HG03280 (cell line): Measurements from ENCODE around the gene ZBBX.

Experiments used
- ATAC-seq: cut with Tn5 transposase; IDR thresholded peaks from one replicate; pipeline ENCODE4 v1.9.1; 2021; ENCODE audit warnings: mild to moderate bottlenecking, moderate library complexity; ENCODE audit not compliant: unreplicated experiment

The ZBBX gene

GRCh38 chr3:167318996-167319615 lies 61.0 kb downstream of the ZBBX start:
- ATAC-seq = no peak

- ATAC-seq = no peak
Measured at GRCh38 chr3:167318306-167318705, 61.8 kb downstream of the ZBBX start.

GRCh38 chr3:167306319-167306718 lies 73.8 kb downstream of the ZBBX start:
- ATAC-seq = no peak

- ATAC-seq = no peak
Measured at GRCh38 chr3:167305340-167305890, 74.7 kb downstream of the ZBBX start.

DNA sequence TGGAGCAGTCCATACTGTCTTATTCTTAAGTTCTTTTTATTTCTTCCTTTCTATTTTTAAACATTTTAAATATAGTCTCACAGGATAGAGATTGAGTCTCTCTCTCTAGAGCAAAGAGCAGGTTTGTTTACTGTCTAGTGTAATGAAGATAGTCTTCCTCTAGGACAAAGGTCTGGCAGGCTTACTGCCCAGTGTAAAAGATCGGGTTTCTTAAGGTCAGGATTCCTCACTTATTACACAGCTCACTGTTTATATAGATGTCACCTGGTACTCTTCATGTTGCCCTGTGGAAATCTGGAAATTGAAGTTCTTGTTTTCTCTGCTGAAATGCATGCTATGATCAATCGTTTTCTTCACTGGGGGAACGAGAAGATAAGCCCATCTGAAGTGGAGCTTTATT lies 76.0 kb downstream of the ZBBX start:
- no peak for ATAC-seq

GRCh38 chr3:167302678-167303077 lies 77.4 kb downstream of the ZBBX start:
- ATAC-seq = no peak

DNA sequence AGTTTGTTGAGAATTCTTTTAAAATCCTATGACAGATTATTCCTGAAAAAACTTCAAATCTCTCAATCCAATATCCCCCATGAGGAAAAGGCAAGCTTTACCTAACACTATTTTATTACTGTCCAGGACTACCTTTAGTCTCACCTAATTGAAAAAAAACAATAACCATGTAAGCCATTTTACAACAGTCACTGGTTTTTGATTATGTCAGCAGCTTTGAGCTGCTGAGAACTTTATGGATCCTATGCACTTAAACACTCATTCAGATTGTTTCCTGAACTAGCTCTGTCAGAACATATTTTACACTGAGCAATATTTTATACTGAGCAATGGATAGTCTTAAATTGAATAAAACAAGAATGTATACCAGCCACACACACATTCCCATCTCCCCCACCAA lies 79.9 kb downstream of the ZBBX start:
- no peak for ATAC-seq

DNA sequence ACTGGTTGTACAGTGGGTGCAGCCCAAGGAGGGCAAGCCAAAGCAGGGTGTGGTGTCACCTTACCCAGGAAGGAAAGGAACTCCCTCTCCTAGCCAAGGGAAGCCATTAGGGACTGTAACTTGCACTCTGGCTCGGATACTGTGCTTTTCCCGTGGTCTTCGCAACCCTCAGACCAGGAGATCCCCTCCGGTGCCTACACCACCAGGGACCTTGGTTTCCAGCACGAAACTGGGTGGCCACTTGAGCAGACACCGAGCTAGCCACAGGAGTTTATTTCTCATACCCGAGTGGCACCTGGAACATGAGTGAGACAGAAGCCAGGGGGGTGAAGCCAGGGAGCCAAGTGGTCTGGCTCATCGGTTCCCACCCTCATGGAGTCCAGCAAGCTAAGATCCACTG lies 90.7 kb downstream of the ZBBX start:
- no peak for ATAC-seq

DNA sequence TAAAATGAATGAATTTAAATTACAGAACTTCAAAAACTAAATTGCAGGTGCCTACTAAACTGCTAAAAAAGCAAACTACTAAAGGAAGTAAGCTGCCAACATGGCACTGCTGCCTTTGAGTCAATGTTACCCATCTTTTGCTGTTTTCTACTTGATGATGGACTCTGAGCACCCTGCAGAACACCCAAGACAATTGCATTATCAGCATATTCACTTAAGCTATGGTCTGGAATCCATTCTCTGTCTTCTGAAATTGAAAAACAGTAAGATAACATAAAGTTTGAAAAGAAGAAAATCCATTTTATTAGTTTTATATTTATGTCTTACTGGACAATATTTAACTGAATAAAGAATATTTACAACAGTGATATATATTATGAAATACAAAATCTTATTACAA lies 91.4 kb downstream of the ZBBX start:
- no peak for ATAC-seq

DNA sequence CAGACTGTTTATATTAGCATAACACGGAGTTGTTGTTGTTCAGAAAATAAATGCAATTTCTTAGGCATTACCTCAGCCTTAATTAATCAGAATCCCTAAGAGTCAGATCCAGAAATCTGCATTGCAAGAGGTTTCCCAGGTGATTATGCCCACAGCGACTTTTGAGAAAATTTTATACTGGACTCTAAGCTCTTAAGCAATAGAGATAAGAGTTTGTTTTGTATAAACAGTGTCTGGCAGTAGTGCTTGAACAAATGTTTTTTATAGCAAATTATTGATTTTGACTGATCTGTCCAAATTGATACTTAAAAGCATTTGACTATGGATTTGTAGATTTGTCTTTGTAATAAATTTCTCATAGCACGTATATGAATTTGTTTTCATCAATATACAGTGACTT lies 92.8 kb downstream of the ZBBX start:
- ATAC-seq = no peak

DNA sequence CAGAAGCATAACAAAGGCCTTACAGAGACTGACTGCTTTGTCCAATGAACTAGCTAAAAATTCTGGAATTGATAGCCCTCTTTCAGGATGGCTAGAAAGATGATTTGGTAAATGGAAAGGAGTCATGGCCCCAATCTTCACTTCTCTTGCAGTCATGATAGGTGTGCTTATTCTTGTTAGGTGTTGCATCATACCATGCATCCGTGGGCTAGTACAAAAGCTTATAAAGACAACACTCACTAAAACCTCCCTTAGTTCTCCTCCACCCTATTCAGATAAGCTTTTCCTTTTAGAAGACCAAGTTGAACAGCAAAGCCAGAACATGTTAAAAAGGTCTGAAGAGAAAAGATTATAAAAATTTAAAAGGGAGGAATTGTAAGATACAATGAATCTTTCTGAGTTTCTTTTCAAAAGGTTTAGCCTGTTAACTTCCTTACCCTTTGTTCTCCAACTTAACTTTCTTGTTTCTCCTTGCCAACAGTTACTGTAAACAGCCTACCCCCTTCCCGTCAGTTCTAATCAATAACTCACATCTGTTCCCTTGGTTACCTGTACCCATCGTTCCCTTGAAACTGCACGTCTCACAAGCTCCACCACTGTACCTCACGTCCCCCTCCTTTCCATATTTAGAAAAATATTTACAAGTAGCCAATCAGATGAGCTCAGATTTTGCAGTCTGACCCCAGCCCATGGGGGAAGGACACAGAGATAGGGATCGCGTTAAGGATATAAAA lies 105.8 kb downstream of the ZBBX start:
- no peak for ATAC-seq

DNA sequence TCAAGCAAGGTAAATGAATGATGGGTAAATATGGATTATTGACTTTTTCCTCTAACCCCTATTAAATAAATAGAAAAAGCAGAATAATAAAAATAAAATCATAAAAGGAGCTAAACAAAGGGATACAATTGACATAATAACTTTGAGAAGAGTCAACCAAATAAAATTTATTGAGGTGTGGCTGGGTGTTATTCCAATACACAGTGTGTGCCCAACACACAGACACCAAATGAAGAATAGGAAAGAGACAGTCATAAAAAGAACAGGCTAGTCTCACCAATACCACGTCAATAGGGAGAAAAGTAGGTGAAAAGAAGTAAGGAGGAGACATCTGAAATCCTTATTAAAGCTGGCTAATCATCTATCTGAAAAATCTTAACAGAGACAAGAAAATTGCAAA lies 127.1 kb downstream of the ZBBX start:
- ATAC-seq = no peak

GRCh38 chr3:167251678-167252077 lies 128.4 kb downstream of the ZBBX start:
- ATAC-seq = no peak

- no peak for ATAC-seq
Measured at GRCh38 chr3:167246252-167246651, 133.8 kb downstream of the ZBBX start.

GRCh38 chr3:167241048-167241845 lies 138.8 kb downstream of the ZBBX start:
- ATAC-seq = no peak

DNA sequence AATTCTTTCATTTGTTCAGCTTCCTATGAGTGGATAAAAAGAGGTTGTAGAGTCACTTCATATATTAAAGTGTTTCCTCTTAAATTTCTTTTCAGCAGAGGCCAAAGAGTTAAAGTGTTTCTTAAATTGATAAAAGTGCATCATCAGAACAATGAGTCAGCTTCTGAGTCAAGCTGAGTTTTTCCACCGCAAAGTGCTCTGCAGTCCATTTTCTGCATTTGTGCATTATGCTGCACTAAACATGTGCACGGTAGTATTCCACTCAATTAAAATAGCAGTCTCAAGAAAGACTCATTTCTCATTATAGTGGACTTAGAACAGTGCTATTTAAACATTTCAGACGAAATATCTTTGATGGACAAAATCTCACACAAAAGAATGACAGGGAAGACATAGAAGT lies 152.0 kb downstream of the ZBBX start:
- ATAC-seq = no peak

DNA sequence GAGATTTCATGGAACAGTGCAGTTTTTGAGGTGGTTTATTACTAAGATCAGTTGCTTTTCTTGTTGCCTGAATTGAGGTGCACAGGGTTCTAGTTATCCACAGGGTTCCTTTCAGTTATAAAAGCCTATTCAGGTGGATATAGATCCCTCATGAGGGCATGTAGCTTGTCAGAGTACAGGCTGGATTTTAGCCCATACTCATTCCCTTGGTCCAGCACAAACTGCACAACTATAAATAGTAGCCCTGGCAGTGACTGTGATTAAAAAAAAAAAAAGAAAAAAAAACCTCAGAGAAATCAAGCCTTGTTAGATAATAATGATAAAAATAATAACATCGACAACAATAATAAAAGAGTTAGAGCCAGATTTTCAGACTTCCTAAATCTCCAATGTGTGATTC lies 154.3 kb downstream of the ZBBX start:
- no peak for ATAC-seq

- no peak for ATAC-seq
Measured at GRCh38 chr3:167209011-167209410, 171.1 kb downstream of the ZBBX start.

DNA sequence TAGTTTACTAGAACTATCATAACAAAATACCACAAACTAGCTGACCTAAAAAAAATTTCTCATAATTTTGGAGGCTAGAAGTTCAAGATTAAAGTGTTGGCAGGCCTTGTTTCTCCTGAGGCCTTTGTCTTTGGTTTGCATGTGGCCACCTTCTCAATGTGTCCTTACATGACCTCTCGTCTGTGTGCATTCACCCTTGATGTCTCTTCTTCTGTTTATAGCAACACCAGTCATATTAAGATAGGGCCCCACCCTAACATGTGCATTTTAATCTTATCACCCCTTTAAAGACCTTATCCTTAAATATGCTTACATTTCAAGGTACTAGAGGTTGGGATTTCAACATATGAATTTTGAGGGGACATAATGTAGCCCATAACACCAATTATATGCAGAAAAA lies 177.0 kb downstream of the ZBBX start:
- no peak for ATAC-seq

DNA sequence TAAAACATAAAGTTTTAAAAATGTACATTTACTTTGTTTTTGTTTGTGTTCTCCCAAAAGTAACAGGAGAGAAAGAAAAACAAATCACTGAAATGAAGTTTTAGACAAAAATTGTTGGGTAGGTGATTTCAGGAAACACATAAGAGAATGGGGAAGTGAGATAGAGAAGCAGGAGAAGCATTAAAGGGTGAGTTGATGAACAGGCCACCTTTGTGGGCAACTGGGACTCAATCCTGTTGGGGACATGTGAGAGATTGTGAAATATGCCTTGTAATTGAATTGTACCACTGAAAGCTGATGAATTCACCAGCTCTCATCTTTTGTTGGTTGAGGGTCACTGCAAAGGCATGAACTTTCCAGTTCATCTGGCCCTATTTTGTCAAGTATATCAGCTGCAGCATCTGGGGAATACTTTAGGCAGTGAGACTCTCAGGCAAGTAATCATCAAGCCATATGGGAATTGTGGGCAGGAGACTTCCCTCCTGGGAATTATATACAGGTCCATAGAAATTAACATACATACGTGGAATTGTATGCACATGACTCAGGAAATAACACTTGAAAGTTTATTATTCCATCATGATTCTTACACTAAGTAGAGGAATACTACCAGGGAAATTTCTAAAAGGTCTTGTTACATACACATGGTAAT lies 181.0 kb downstream of the ZBBX start:
- no peak for ATAC-seq
